Measurements from ENCODE around the gene NACC1. TPM values are rescaled to one million over a fixed set of nuclear protein-coding genes. Genes with fewer than 3 reads are reported as not detected.

NACC1 gene
- total and polyA plus RNA-seq, 2 of the 13 experiments (the other 11 are each of a cell fraction or from before 2014, with no cell fraction given) = 31.8 to 42.3 TPM

DNA sequence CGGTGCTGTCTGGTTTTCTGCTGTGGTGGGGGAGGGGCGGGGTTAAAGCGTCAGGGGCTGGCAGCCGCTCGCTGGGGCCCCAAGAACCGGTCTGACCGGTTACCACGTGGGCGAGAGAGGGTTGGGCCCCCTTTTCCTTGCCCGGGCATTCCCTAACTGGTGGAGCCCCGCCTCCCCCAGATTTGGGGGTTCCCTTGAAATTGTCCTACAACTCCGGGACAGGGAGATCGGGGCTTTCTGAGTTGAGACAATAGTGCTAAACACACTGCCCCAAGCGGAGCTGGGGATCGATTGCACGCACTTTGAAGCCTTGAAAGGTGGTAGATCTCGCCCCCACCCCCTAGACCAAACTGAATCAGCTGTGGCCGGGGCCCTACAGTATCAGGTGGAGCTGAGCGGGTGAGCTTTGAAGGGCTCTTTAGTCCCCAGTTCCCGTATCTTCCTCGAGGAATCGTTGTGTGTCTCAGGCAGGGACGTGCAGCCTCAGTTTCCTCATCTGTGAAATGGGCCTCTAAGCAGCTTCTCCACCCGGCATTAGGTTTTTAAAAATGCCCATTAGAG is 36.9 kb downstream of the NACC1 start (continued):
- TF ChIP-seq ELF4 (CRISPR knock-in tag; IDR thresholded peaks at IDR 0.05; ENCODE audit: borderline replicate concordance) (no peak), MAZ (IDR thresholded peaks at IDR 0.05; ENCODE audit: borderline replicate concordance, low read depth, low read length) (0 out of 2 replicates have a peak, but pooled peaks have one; percentile 26), MAZ (CRISPR knock-in tag; IDR thresholded peaks at IDR 0.05; ENCODE audit: low read depth) (no peak; the same call in 1 of the 2 replicates), ZNF343 (CRISPR knock-in tag; IDR thresholded peaks at IDR 0.05) (0 out of 2 replicates have a peak, but pooled peaks have one; percentile 7), ZNF709 (CRISPR knock-in tag; IDR thresholded peaks at IDR 0.05) (no peak; the same call in none of the 2 replicates), ADNP (CRISPR knock-in tag; IDR thresholded peaks at IDR 0.05) (peak; percentile 96), POLR2A (IDR thresholded peaks at IDR 0.05; ENCODE audit: insufficient read depth in 1 of 2, low read depth in 2 of 2, low read length in 2 of 2) (peak; percentile 6 to 69; a peak in 2 of 4 replicates), KDM4B (CRISPR knock-in tag; IDR thresholded peaks at IDR 0.05) (0 out of 2 replicates have a peak, but pooled peaks have one; percentile 7), HNRNPLL (IDR thresholded peaks at IDR 0.05; ENCODE audit: low read depth, low read length, poor library complexity, severe bottlenecking) (no peak), IKZF4 (CRISPR knock-in tag; IDR thresholded peaks at IDR 0.05; ENCODE audit: borderline replicate concordance, low read depth, not compliant biosample characterization) (no peak), SMAD1 (CRISPR knock-in tag; IDR thresholded peaks at IDR 0.05; ENCODE audit: borderline replicate concordance, low read depth) (0 out of 2 replicates have a peak, but pooled peaks have one; percentile 22), ATM (IDR thresholded peaks at IDR 0.05; ENCODE audit: borderline replicate concordance) (no peak), HMG20A (CRISPR knock-in tag; IDR thresholded peaks at IDR 0.05; ENCODE audit: borderline replicate concordance) (no peak), ZNF790 (CRISPR knock-in tag; IDR thresholded peaks at IDR 0.05; ENCODE audit: borderline replicate concordance) (no peak), SRSF4 (IDR thresholded peaks at IDR 0.05; ENCODE audit: low read depth, low read length, poor library complexity, severe bottlenecking) (no peak), ZC3H4 (CRISPR knock-in tag; IDR thresholded peaks at IDR 0.05; ENCODE audit: borderline replicate concordance) (no peak)
- TF ChIP-seq, protein P1, sequence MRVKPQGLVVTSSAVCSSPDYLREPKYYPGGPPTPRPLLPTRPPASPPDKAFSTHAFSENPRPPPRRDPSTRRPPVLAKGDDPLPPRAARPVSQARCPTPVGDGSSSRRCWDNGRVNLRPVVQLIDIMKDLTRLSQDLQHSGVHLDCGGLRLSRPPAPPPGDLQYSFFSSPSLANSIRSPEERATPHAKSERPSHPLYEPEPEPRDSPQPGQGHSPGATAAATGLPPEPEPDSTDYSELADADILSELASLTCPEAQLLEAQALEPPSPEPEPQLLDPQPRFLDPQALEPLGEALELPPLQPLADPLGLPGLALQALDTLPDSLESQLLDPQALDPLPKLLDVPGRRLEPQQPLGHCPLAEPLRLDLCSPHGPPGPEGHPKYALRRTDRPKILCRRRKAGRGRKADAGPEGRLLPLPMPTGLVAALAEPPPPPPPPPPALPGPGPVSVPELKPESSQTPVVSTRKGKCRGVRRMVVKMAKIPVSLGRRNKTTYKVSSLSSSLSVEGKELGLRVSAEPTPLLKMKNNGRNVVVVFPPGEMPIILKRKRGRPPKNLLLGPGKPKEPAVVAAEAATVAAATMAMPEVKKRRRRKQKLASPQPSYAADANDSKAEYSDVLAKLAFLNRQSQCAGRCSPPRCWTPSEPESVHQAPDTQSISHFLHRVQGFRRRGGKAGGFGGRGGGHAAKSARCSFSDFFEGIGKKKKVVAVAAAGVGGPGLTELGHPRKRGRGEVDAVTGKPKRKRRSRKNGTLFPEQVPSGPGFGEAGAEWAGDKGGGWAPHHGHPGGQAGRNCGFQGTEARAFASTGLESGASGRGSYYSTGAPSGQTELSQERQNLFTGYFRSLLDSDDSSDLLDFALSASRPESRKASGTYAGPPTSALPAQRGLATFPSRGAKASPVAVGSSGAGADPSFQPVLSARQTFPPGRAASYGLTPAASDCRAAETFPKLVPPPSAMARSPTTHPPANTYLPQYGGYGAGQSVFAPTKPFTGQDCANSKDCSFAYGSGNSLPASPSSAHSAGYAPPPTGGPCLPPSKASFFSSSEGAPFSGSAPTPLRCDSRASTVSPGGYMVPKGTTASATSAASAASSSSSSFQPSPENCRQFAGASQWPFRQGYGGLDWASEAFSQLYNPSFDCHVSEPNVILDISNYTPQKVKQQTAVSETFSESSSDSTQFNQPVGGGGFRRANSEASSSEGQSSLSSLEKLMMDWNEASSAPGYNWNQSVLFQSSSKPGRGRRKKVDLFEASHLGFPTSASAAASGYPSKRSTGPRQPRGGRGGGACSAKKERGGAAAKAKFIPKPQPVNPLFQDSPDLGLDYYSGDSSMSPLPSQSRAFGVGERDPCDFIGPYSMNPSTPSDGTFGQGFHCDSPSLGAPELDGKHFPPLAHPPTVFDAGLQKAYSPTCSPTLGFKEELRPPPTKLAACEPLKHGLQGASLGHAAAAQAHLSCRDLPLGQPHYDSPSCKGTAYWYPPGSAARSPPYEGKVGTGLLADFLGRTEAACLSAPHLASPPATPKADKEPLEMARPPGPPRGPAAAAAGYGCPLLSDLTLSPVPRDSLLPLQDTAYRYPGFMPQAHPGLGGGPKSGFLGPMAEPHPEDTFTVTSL (CRISPR knock-in tag; IDR thresholded peaks at IDR 0.05; ENCODE audit: borderline replicate concordance) = no peak
- TF ChIP-seq, protein P2, sequence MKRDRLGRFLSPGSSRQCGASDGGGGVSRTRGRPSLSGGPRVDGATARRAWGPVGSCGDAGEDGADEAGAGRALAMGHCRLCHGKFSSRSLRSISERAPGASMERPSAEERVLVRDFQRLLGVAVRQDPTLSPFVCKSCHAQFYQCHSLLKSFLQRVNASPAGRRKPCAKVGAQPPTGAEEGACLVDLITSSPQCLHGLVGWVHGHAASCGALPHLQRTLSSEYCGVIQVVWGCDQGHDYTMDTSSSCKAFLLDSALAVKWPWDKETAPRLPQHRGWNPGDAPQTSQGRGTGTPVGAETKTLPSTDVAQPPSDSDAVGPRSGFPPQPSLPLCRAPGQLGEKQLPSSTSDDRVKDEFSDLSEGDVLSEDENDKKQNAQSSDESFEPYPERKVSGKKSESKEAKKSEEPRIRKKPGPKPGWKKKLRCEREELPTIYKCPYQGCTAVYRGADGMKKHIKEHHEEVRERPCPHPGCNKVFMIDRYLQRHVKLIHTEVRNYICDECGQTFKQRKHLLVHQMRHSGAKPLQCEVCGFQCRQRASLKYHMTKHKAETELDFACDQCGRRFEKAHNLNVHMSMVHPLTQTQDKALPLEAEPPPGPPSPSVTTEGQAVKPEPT (CRISPR knock-in tag; IDR thresholded peaks at IDR 0.05; ENCODE audit: low read depth) = no peak
- TF ChIP-seq, protein P3, sequence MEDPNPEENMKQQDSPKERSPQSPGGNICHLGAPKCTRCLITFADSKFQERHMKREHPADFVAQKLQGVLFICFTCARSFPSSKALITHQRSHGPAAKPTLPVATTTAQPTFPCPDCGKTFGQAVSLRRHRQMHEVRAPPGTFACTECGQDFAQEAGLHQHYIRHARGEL (CRISPR knock-in tag; IDR thresholded peaks at IDR 0.05) = no peak
- TF ChIP-seq, protein P4, sequence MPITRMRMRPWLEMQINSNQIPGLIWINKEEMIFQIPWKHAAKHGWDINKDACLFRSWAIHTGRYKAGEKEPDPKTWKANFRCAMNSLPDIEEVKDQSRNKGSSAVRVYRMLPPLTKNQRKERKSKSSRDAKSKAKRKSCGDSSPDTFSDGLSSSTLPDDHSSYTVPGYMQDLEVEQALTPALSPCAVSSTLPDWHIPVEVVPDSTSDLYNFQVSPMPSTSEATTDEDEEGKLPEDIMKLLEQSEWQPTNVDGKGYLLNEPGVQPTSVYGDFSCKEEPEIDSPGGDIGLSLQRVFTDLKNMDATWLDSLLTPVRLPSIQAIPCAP (CRISPR knock-in tag; IDR thresholded peaks at IDR 0.05; ENCODE audit: low read depth) = no peak

Data from HepG2 (cell line).